HL-60 (cell line): ENCODE data around the gene PLS3.

Experiments
- GABPA ChIP-seq: IDR thresholded peaks from 2 replicates; pipeline ENCODE4 v1.6.1; 2012; ENCODE audit warnings: low read depth
- POLR2AphosphoS5 ChIP-seq: IDR thresholded peaks from 2 replicates; pipeline ENCODE4 v1.6.1; 2012; ENCODE audit warnings: low read depth
- REST ChIP-seq: IDR thresholded peaks from 2 replicates; pipeline ENCODE4 v1.6.1; 2012; ENCODE audit warnings: low read depth; ENCODE audit not compliant: insufficient replicate concordance
- TF ChIP-seq, protein P1 (sequence below): IDR thresholded peaks from one replicate; pipeline ENCODE4 v1.5.1; 2011; ENCODE audit warnings: low read length, control low read depth, inconsistent platforms; ENCODE audit not compliant: insufficient read depth

DNA sequence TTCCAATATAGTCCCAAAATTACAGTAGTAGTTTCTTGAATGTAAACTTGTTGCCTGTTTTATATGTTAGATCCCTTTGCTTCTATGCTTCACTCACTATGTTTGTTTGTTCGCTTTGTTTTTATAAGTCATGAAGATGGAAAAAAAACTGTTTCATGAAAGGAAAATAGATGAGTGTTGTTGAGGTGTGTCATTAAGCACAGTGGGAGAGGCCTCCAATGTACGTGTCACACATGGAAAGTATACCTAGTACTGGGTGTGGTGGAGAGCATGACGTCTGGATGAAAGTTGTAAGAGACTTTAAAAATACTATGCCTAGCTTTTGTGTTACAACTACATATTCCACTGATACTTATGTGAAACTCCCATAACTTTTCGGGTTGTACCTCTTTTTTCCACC, 28.4 kb downstream of the PLS3 start:
- TF ChIP-seq, protein P1, sequence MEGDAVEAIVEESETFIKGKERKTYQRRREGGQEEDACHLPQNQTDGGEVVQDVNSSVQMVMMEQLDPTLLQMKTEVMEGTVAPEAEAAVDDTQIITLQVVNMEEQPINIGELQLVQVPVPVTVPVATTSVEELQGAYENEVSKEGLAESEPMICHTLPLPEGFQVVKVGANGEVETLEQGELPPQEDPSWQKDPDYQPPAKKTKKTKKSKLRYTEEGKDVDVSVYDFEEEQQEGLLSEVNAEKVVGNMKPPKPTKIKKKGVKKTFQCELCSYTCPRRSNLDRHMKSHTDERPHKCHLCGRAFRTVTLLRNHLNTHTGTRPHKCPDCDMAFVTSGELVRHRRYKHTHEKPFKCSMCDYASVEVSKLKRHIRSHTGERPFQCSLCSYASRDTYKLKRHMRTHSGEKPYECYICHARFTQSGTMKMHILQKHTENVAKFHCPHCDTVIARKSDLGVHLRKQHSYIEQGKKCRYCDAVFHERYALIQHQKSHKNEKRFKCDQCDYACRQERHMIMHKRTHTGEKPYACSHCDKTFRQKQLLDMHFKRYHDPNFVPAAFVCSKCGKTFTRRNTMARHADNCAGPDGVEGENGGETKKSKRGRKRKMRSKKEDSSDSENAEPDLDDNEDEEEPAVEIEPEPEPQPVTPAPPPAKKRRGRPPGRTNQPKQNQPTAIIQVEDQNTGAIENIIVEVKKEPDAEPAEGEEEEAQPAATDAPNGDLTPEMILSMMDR, result no peak
- TF ChIP-seq REST, result no peak
- TF ChIP-seq POLR2AphosphoS5, result no peak
- TF ChIP-seq GABPA, result no peak
